ENCODE results near the gene SCN1A.
"Not testable (repeated sequence)": the region's sequence is repeated elsewhere in the genome, so short reads cannot be mapped to it uniquely, and the experiment has no call there.

The SCN1A gene

GRCh38 chr2:166127217-166128155 lies at the start of gene SCN1A:
TSS of gene SCN1A (minus strand) at chr2:166128020. CDS start at chr2:166073621, 54,399 bp downstream.
- no peak for DNase-seq

DNA sequence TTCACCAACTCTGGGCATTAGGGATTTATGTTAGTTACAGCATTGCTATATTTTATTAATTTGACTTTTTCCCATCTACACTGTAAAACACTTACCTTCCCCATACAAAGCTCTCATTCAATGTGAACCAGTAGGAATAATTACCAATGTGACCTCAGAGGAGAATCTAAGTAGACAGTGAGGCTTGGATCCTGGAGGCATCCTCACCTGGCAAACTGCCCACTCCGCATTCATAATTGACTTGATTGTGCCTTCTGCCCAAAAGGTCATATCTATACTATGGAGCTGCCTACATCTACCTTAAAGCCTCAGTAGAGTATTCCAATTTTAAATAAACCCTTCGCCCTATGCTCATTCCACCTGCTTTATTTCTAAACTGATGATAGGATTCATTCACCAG lies 45.4 kb upstream of the SCN1A start:
- no peak for DNase-seq

- DNase-seq: no peak
These were observed 43.4 kb upstream of the SCN1A start for GRCh38 chr2:166171216-166171615.

DNA sequence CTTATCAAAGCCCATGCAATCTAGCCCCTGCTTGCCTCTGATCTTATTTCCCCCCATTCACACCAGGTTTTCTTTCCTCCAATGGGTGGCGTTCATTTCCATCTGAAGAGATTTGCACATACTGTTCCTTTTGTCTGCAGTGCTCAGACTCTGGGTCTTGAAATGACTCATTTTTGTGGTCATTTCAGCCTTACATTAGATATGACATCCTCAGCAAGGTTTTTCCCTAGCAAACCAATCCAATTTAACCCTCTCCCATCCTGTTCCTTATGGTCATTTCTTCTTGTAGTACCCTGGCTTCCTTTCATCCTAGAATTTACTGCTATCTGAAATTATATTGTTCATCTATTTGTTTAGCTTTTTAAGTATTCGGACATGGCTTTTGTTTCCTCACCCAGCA lies 42.5 kb upstream of the SCN1A start:
- no peak for DNase-seq

GRCh38 chr2:166167449-166167848 lies 39.6 kb upstream of the SCN1A start:
- DNase-seq: no peak

DNA sequence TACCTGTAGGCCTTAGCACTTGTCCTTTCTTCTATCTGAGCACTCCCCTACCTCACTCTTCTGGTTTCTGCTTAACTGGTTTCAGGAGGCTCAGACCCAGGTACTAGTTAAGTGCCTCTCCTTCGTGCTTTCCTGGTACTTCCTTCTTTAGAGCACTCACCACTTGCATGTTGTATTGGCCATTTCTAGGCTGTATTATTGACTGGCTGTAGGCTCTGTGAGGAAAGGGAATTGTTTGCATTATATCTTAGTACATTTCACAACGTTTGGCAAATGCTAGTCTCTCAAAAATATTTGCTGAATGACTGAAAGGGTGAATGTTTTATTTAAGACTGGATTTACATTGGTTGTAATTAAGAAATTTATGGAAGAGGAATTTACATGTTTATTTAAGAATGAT lies 36.0 kb upstream of the SCN1A start:
- no peak for DNase-seq

DNA sequence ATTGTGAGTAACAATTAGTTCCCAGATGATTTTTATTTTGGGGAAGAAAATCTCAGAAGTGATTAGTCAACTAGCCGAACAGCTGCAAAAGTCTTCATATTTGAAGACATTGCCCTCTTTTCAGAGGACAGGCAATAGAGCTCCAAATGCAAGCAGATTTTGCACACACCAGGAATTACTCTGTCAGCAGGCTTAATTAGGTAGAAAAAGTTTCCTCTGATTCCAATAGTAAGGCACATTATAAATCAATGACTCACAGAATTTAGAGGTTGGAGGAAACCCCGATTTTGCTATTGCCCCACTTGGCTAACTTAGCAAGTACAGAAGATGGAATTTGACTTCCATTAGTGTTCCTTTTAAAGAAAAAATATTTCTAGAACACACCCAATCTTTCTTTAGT lies 30.7 kb upstream of the SCN1A start:
- DNase-seq: no peak

DNA sequence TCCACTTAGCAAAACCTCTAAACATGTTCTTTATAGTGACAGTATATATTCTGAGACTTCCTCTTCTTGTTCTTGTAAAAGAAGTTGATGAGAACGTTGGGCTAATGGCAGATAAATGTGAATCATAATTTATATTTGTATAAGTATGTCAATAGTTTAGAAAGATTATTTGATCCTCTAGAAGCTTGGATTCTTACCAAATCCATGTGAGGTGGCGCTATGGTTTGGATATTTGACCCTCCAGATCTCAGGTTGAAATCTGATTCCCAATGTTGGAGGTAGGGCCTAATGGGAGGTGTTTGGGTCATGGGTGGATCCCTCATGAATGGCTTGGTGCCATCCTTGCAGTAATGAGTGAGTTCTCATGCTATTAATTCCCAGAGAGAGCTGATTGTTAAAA lies 29.8 kb upstream of the SCN1A start:
- no peak for DNase-seq

- DNase-seq: no peak
These were observed 29.2 kb upstream of the SCN1A start for GRCh38 chr2:166156985-166157490.

- DNase-seq: no peak
These were observed 27.8 kb upstream of the SCN1A start for GRCh38 chr2:166155589-166155988.

- DNase-seq: no peak
These were observed 27.0 kb upstream of the SCN1A start for GRCh38 chr2:166154685-166155338.

DNA sequence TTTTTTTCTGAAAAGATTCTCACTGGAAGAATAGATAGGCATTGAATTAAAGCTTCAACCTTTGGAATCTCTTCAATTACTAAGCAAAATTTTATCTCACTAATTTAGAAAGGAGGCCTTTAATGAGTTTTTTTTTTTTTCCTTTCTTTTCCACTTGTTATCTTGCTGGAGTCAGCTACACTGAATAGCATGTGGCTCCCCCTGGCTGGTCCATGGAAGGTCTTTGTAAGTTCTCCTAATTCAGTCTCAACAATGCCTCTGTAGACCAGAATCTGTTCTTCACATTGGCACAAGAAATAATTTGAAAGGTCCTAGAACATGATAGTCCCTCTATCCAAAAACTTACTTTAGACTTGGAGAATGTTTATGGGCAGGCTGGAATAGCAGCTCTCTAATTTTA lies 24.2 kb upstream of the SCN1A start:
- DNase-seq: no peak

DNA sequence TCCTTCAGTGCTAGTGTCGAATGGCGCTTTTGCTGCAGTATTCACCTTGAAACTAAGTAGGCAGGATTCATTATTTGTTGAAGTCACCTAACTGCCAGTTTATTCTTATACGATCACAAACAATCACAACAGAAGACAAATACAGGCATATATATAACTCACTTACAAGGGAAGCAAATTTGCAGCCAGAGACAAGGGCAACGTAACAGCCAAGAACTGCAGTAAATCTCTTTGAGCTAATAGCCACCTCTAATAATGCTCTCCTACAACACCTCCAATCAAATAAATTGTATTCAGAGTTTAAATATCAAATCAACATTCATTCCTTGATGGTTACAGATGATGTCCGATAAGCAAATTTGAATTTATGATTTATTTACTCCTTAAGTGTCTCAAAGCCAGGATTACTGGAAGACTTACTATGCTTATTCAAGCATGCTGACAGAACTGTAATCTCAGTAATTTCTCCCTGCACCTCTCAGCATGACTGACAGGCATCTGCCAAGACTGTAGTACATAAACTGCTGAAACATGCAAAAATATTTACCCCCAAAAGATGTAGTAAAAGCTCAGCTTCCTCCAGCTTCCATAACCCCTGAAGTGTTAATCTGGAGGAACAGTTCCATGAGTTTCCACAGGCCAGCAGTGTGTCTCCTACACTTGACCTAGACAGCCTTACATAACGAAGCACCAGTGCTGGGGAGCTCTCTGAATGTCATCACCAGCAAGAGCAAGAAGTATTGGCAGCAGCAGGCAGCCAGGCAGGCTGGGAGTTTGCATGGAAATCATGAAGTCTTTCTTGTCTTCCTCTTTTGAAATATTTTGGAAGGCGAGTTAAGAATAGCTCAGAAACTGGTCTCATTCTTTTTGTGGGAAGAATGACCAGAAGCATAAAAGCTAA lies 20.9 kb upstream of the SCN1A start:
- DNase-seq: no peak

GRCh38 chr2:166147883-166148282 lies 20.1 kb upstream of the SCN1A start:
- no peak for DNase-seq

DNA sequence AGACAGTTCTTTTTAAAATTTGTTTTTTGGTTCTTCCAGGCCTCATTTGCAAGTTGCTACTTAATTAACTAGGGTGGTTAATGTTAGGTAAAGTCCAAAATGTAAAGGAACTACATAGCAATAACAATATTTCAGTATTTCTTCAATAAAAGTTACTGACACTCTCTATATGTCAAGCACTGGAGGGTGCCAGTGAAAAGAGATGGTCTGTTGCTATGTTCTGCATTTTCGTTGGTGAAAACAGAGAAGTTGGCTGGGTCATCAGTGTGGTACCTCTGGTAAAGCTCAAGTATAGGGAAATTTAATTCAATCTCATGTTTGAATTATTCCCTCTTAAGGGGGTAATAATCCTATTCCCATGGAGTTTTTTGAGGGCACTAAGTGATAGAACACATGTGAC lies 16.3 kb upstream of the SCN1A start:
- no peak for DNase-seq

DNA sequence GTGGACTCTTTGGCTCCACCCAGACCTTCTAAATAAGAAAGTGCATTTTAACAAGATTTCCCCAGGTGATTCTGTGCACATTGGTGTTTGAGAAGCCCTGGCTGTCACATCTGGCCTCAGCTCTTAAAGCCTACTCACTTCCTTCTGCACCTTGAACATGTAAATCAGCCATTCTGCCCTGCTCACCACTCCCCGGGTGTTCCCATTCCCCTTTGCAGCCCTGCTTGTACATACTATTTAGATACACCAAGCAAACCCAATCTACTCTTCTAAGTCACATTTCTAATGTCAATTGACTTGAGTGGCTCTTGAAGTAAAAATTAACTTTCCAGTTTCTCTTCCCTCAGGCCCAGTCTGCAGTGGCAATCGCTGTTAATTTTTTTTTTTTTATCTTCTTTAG lies 13.1 kb upstream of the SCN1A start:
- DNase-seq: no peak

- no peak for DNase-seq
These were observed 12.7 kb upstream of the SCN1A start for GRCh38 chr2:166140475-166140874.

DNA sequence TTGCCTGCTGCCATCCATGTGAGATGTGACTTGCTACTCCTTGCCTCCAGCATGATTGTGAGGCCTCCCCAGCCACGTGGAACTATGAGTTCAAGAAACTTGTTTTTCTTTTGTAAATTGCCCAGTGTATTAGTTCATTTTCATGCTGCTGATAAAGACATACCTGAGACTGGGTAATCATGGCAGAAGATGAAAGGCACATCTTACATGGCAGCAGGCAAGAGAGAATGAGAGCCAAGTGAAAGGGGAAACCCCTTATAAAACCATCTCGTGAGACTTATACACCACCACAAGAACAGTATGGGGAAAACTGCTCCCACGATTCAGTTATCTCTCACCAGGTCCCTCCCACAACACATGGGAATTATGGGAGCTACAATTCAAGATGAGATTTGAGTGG lies 11.7 kb upstream of the SCN1A start:
- DNase-seq: not testable (repeated sequence)

DNA sequence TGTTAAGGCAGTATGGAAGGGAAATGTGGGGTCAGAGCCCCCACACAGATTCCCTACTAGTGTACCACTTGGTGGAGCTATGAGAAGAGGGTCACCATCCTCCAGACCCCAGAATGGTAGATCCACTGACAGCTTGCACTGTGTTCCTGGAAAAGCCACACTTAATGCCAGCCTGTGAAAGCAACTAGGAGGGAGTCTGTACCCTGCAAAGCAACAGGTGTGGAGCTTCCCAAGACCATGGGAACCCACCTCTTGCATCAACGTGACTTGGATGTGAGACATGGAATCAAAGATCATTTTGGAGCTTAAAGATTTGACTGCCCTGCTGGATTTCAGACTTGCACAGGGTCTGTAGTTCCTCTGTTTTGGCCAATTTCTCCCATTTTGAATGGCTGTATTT lies 10.8 kb upstream of the SCN1A start:
- DNase-seq: no peak

DNA sequence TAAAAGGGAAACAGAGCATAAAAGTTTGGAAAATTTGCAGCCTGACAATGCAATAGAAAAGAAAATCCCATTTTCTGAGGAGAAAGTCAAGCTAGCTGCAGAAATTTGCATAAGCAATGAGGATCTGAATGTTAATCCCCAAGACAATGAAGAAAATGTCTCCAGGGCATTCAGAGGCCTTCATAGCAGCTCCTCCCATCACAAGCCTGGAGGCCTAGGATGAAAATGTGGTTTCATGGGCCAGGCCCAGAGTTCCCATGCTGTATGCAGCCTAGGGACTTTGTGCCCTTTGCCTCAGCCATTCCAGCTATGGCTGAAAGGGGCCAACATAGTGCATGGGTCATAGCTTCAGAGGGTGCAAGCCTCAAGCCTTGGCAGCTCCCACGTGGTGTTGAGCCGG lies 10.3 kb upstream of the SCN1A start:
- no peak for DNase-seq

DNA sequence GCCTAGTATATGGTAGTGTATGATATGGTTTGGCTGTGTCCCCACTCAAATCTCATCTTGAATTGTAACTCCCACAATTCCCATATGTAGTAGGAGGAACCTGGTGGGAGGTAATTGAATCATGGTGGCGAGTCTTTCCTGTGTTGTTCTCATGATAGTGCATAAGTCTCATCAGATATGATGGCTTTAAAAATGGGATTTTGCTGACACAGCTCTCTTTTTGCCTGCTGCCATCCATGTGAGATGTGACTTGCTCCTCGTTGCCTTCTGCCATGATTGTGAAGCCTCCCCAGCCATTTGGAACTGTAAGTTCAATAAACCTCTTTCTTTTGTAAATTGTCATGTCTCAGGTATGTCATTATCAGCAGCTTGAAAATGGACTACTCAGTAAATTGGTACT lies 9.5 kb upstream of the SCN1A start:
- DNase-seq: no peak

DNA sequence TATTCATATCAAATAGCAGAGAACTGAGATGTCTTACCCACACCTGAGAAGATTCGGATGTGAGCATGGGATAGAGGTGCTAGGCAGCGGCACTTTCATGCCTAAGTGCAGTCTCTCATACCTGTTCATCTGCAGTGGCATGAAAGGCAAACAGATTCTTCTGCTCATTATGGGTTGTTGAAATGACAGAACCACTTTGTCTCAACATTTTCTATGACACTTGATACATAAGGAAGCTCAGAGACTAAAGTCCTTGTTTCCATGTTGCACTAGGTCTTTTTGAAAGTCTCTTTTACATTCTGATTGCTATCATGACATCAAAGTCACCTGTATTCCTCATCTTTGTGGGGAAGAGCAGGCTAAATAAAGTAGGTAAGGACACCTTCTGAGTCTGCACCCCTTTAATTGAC lies 8.0 kb upstream of the SCN1A start:
- DNase-seq: no peak

Measured in NCI-H187 (cell line).